Measurements from ENCODE around the gene GMPR.

Gene GMPR

GRCh38 chr6:16238057-16238962 is at the start of gene GMPR:
GMPR (plus strand) TSS chr6:16238587; CDS start chr6:16238694, 107 bp downstream.
- DNase-seq (ENCODE audit: low spot score): peak; percentile 56

GRCh38 chr6:16190214-16190613 is 48.2 kb upstream of the GMPR start:
- no peak for DNase-seq (ENCODE audit: low spot score)

GRCh38 chr6:16196260-16196983 is 42.0 kb upstream of the GMPR start:
- no peak for DNase-seq (ENCODE audit: low spot score)

GRCh38 chr6:16196984-16197546 is 41.3 kb upstream of the GMPR start:
- no peak for DNase-seq (ENCODE audit: low spot score)

GRCh38 chr6:16198061-16198705 is 40.2 kb upstream of the GMPR start:
- DNase-seq (ENCODE audit: low spot score): no peak

- no peak for DNase-seq (ENCODE audit: low spot score)
These were observed 38.6 kb upstream of the GMPR start for GRCh38 chr6:16199804-16200203.

- DNase-seq (ENCODE audit: low spot score): no peak
These were observed 38.0 kb upstream of the GMPR start for GRCh38 chr6:16200321-16200883.

- DNase-seq (ENCODE audit: low spot score): no peak
These were observed 36.7 kb upstream of the GMPR start for GRCh38 chr6:16201706-16202105.

- no peak for DNase-seq (ENCODE audit: low spot score)
These were observed 33.6 kb upstream of the GMPR start for GRCh38 chr6:16204653-16205376.

- no peak for DNase-seq (ENCODE audit: low spot score)
These were observed 32.8 kb upstream of the GMPR start for GRCh38 chr6:16205377-16206144.

- DNase-seq (ENCODE audit: low spot score): peak; percentile 45
These were observed 31.8 kb upstream of the GMPR start for GRCh38 chr6:16206595-16207037.

- no peak for DNase-seq (ENCODE audit: low spot score)
These were observed 29.4 kb upstream of the GMPR start for GRCh38 chr6:16208989-16209388.

- no peak for DNase-seq (ENCODE audit: low spot score)
These were observed 28.8 kb upstream of the GMPR start for GRCh38 chr6:16209539-16209938.

GRCh38 chr6:16212276-16212675 is 26.1 kb upstream of the GMPR start:
- DNase-seq (ENCODE audit: low spot score): no peak

- no peak for DNase-seq (ENCODE audit: low spot score)
These were observed 21.8 kb upstream of the GMPR start for GRCh38 chr6:16216501-16217155.

- no peak for DNase-seq (ENCODE audit: low spot score)
These were observed 21.1 kb upstream of the GMPR start for GRCh38 chr6:16217156-16217721.

GRCh38 chr6:16222826-16223225 is 15.6 kb upstream of the GMPR start:
- DNase-seq (ENCODE audit: low spot score): no peak

GRCh38 chr6:16223362-16223761 is 15.0 kb upstream of the GMPR start:
- no peak for DNase-seq (ENCODE audit: low spot score)

- DNase-seq (ENCODE audit: low spot score): no peak
These were observed 14.0 kb upstream of the GMPR start for GRCh38 chr6:16224409-16224808.
